Measurements from ENCODE around the gene ART1. TPM values are rescaled to one million over a fixed set of nuclear protein-coding genes. Genes with fewer than 3 reads are reported as not detected.
A peak's percentile ranks its signal among the peaks of the same experiment; 100 is the strongest.

Gene ART1
- total RNA-seq, 2 experiments from 2014 or later: not detected

- Mint-ChIP-seq H3K4me3 (no peak overlapping the region), H3K27ac (no peak overlapping the region), H3K27me3 (peaks cover 8% of the 10 kb centered on the region), H3K36me3 (peaks cover 2% of the 10 kb centered on the region), H3K9me3 (no peaks in the 10 kb centered on the region), H3K4me1 (ENCODE audit: low read depth) (no peaks in the 10 kb centered on the region)
- CTCF ChIA-PET: no interaction called here
- POLR2A ChIA-PET: no interaction called here
- intact Hi-C loops (cut with micrococcal nuclease): no loop called here
- DNase-seq: no peak
Observed at GRCh38 chr11:3659595-3660515, 14.9 kb downstream of the ART1 start.

GRCh38 chr11:3660960-3661359 is 16.0 kb downstream of the ART1 start:
- H3K9me3 Mint-ChIP-seq: no peaks in the 10 kb centered on the region
- H3K27me3 Mint-ChIP-seq: peaks cover 2% of the 10 kb centered on the region
- H3K4me3 Mint-ChIP-seq: no peak overlapping the region
- CTCF ChIA-PET: no interaction called here
- peaks cover 8% of the 10 kb centered on the region for H3K36me3 Mint-ChIP-seq
- H3K4me1 Mint-ChIP-seq (ENCODE audit: low read depth): no peaks in the 10 kb centered on the region
- POLR2A ChIA-PET: no interaction called here
- intact Hi-C loops (cut with micrococcal nuclease): no loop called here
- H3K27ac Mint-ChIP-seq: no peak overlapping the region
- no peak for DNase-seq

GRCh38 chr11:3662856-3663255 is 17.9 kb downstream of the ART1 start:
- Mint-ChIP-seq H3K27me3 (peaks cover 2% of the 10 kb centered on the region), H3K9me3 (no peaks in the 10 kb centered on the region), H3K4me1 (ENCODE audit: low read depth) (no peaks in the 10 kb centered on the region), H3K36me3 (peaks cover 11% of the 10 kb centered on the region), H3K27ac (no peak overlapping the region), H3K4me3 (no peak overlapping the region)
- intact Hi-C loops (cut with micrococcal nuclease): no loop called here
- ChIA-PET CTCF (no interaction called here), POLR2A (no interaction called here)
- DNase-seq: no peak

- POLR2A ChIA-PET: no interaction called here
- DNase-seq: no peak
- CTCF ChIA-PET: no interaction called here
- Mint-ChIP-seq H3K9me3 (no peaks in the 10 kb centered on the region), H3K27ac (no peak overlapping the region), H3K4me1 (ENCODE audit: low read depth) (no peaks in the 10 kb centered on the region), H3K27me3 (no peaks in the 10 kb centered on the region), H3K36me3 (peaks cover 11% of the 10 kb centered on the region), H3K4me3 (no peak overlapping the region)
- intact Hi-C loops (cut with micrococcal nuclease): no loop called here
Observed at GRCh38 chr11:3664032-3664630, 19.2 kb downstream of the ART1 start.

GRCh38 chr11:3665336-3666022 is 20.6 kb downstream of the ART1 start:
- ChIA-PET CTCF (no interaction called here), POLR2A (no interaction called here)
- no peak for DNase-seq
- H3K4me1 Mint-ChIP-seq (ENCODE audit: low read depth): no peaks in the 10 kb centered on the region
- H3K4me3 Mint-ChIP-seq: no peak overlapping the region
- H3K27me3 Mint-ChIP-seq: no peaks in the 10 kb centered on the region
- H3K9me3 Mint-ChIP-seq: no peaks in the 10 kb centered on the region
- intact Hi-C loops (cut with micrococcal nuclease): no loop called here
- H3K36me3 Mint-ChIP-seq: peaks cover 14% of the 10 kb centered on the region
- no peak overlapping the region for H3K27ac Mint-ChIP-seq

- Mint-ChIP-seq H3K4me3 (no peak overlapping the region), H3K27me3 (no peaks in the 10 kb centered on the region), H3K36me3 (peaks cover 20% of the 10 kb centered on the region), H3K9me3 (no peaks in the 10 kb centered on the region), H3K4me1 (ENCODE audit: low read depth) (no peaks in the 10 kb centered on the region), H3K27ac (no peak overlapping the region)
- intact Hi-C loops (cut with micrococcal nuclease): no loop called here
- no peak for DNase-seq
- CTCF ChIA-PET: no interaction called here
- POLR2A ChIA-PET: no interaction called here
Observed at GRCh38 chr11:3666023-3666530, 21.1 kb downstream of the ART1 start.

- no peaks in the 10 kb centered on the region for H3K4me1 Mint-ChIP-seq (ENCODE audit: low read depth)
- no peaks in the 10 kb centered on the region for H3K27me3 Mint-ChIP-seq
- DNase-seq: no peak
- no peak overlapping the region for H3K27ac Mint-ChIP-seq
- H3K4me3 Mint-ChIP-seq: no peak overlapping the region
- peaks cover 25% of the 10 kb centered on the region for H3K36me3 Mint-ChIP-seq
- intact Hi-C loops (cut with micrococcal nuclease): no loop called here
- CTCF ChIA-PET: no interaction called here
- POLR2A ChIA-PET: no interaction called here
- no peaks in the 10 kb centered on the region for H3K9me3 Mint-ChIP-seq
Observed at GRCh38 chr11:3667149-3668035, 22.5 kb downstream of the ART1 start.

GRCh38 chr11:3669128-3669527 is 24.2 kb downstream of the ART1 start:
- no peak for DNase-seq
- POLR2A ChIA-PET: no interaction called here
- CTCF ChIA-PET: no interaction called here
- H3K4me3 Mint-ChIP-seq: no peak overlapping the region
- H3K27me3 Mint-ChIP-seq: no peaks in the 10 kb centered on the region
- H3K9me3 Mint-ChIP-seq: no peaks in the 10 kb centered on the region
- H3K36me3 Mint-ChIP-seq: peaks cover 31% of the 10 kb centered on the region
- no peaks in the 10 kb centered on the region for H3K4me1 Mint-ChIP-seq (ENCODE audit: low read depth)
- intact Hi-C loops (cut with micrococcal nuclease): no loop called here
- H3K27ac Mint-ChIP-seq: no peak overlapping the region

GRCh38 chr11:3669742-3670183 is 24.8 kb downstream of the ART1 start:
- CTCF ChIA-PET: no interaction called here
- DNase-seq: no peak
- Mint-ChIP-seq H3K4me3 (no peak overlapping the region), H3K27ac (no peak overlapping the region), H3K9me3 (no peaks in the 10 kb centered on the region), H3K4me1 (ENCODE audit: low read depth) (no peaks in the 10 kb centered on the region), H3K36me3 (peaks cover 34% of the 10 kb centered on the region), H3K27me3 (no peaks in the 10 kb centered on the region)
- POLR2A ChIA-PET: no interaction called here
- intact Hi-C loops (cut with micrococcal nuclease): no loop called here

- peak within 1 kb of the TSS; percentile 3 for H3K27ac Mint-ChIP-seq
- intact Hi-C loops (cut with micrococcal nuclease): no loop called here
- CTCF ChIA-PET: no interaction called here
- no peak for DNase-seq
- POLR2A ChIA-PET: no interaction called here
- no peaks in the 10 kb centered on the region for H3K4me1 Mint-ChIP-seq (ENCODE audit: low read depth)
- no peaks in the 10 kb centered on the region for H3K9me3 Mint-ChIP-seq
- peaks cover 39% of the 10 kb centered on the region for H3K36me3 Mint-ChIP-seq
- H3K27me3 Mint-ChIP-seq: no peaks in the 10 kb centered on the region
- no peak within 1 kb of the TSS for H3K4me3 Mint-ChIP-seq
Observed at GRCh38 chr11:3671334-3672254, 26.7 kb downstream of the ART1 start, which contains the start of gene CHRNA10. TSS of gene CHRNA10 (minus strand) at chr11:3671384. CDS start at chr11:3671312, 72 bp downstream.

GRCh38 chr11:3674189-3674588 is 29.3 kb downstream of the ART1 start:
- POLR2A ChIA-PET: no interaction called here
- Mint-ChIP-seq H3K27me3 (no peaks in the 10 kb centered on the region), H3K9me3 (no peaks in the 10 kb centered on the region), H3K4me1 (ENCODE audit: low read depth) (no peaks in the 10 kb centered on the region), H3K36me3 (peaks cover 58% of the 10 kb centered on the region), H3K4me3 (no peak overlapping the region), H3K27ac (no peak overlapping the region)
- DNase-seq: no peak
- CTCF ChIA-PET: no interaction called here
- intact Hi-C loops (cut with micrococcal nuclease): no loop called here
